Omental fat pad (tissue), 4 donors: ENCODE results near the gene SGMS1. TPM values are rescaled to one million over a fixed set of nuclear protein-coding genes. Genes with fewer than 3 reads are reported as not detected.

ENCODE experiments used
- ATAC-seq: fragments of 150-250 bp; one replicate; pipeline ENCODE4 v1.9.1; 2016; ENCODE audit warnings: mild to moderate bottlenecking, moderate library complexity; ENCODE audit not compliant: low FRiP score
- DNase-seq: peaks from one replicate; pipeline ENCODE4 v3.0.0-alpha.2; 2019; ENCODE audit warnings: low spot score
- total RNA-seq, 4 donors: library from RNA; depleted of rRNA; stranded (reverse); fragments of >200 nt; gene quantifications; one replicate each; pipeline ENCODE4 v1.1.0, GENCODE V29; 2016
- TF ChIP-seq, protein P1 (sequence below), 3 donors: fragments of 450-650 bp; IDR thresholded peaks; one replicate each; pipeline ENCODE4 v1.5.1; 2016 to 2017; ENCODE audit warnings: antibody characterized with exemption in 3 of 3, mild to moderate bottlenecking in 3 of 3, moderate library complexity in 2 of 3

The SGMS1 gene
- total RNA-seq, 4 donors from 2014 or later, result 82.5 to 136 (median 96.4) TPM

GRCh38 chr10:50316174-50316573, 307.6 kb downstream of the SGMS1 start:
- no peak for ATAC-seq
- TF ChIP-seq, protein P1, sequence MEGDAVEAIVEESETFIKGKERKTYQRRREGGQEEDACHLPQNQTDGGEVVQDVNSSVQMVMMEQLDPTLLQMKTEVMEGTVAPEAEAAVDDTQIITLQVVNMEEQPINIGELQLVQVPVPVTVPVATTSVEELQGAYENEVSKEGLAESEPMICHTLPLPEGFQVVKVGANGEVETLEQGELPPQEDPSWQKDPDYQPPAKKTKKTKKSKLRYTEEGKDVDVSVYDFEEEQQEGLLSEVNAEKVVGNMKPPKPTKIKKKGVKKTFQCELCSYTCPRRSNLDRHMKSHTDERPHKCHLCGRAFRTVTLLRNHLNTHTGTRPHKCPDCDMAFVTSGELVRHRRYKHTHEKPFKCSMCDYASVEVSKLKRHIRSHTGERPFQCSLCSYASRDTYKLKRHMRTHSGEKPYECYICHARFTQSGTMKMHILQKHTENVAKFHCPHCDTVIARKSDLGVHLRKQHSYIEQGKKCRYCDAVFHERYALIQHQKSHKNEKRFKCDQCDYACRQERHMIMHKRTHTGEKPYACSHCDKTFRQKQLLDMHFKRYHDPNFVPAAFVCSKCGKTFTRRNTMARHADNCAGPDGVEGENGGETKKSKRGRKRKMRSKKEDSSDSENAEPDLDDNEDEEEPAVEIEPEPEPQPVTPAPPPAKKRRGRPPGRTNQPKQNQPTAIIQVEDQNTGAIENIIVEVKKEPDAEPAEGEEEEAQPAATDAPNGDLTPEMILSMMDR (IDR thresholded peaks at IDR 0.05), result no peak
- DNase-seq, result no peak

GRCh38 chr10:50315424-50315823, 308.3 kb downstream of the SGMS1 start:
- no peak for ATAC-seq
- DNase-seq, result no peak
- TF ChIP-seq, protein P1 (IDR thresholded peaks at IDR 0.05), result no peak

DNA sequence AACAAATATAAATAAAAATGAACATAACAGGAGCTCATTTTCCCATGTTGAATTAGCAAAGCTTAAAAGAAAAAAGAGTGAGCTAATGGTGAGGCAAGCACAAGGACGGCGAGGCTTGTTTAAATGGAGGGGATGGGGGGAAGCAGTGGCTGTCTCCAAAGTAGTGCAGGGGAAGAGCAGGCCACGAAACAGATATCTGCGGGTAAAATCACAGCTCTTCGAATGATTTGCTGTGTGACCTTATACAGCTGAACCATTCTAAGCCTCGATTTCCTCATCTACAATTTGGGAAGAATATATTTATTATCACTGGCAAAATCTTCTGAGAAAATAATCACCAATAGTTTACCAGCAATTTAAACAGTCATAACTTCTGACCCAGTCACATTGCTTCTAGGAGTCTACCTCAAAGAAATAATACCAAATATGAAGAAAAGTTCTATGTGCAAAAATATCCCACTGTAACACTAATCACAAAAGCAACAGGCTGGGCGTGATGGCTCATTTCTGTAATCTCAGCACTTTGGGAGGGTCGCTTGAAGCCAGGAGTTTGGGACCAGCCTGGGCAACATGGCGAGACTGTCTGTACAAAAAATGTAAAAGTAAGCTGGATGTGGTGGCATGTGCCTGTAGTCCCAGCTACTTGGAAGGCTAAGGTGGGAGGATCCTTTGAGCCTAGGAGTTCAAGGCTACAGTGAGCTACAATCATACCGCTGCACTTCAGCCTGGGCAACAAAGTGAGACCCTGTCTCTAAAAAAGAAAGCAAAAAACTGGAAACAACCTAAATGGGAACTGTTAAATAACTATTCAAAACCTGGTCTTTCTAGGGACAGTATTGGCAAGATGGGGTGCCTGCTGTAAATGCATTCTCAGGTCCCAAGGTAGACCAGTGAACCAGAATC, 309.3 kb downstream of the SGMS1 start:
- ATAC-seq (no peak), DNase-seq (no peak)
- TF ChIP-seq, protein P1 (IDR thresholded peaks at IDR 0.05), result no peak

GRCh38 chr10:50312464-50313437, 311.0 kb downstream of the SGMS1 start:
- TF ChIP-seq, protein P1 (IDR thresholded peaks at IDR 0.05), result no peak
- ATAC-seq, result no peak
- no peak for DNase-seq

- DNase-seq (no peak), ATAC-seq (no peak)
- TF ChIP-seq, protein P1 (IDR thresholded peaks at IDR 0.05), result no peak
These were observed 313.1 kb downstream of the SGMS1 start for GRCh38 chr10:50310560-50311174.

GRCh38 chr10:50309342-50309741, 314.4 kb downstream of the SGMS1 start:
- TF ChIP-seq, protein P1 (IDR thresholded peaks at IDR 0.05), result no peak
- DNase-seq, result no peak
- ATAC-seq, result no peak
